LHCN-M2 (cell line): Measurements from ENCODE around the gene SELENOT. TPM values are rescaled to one million over a fixed set of nuclear protein-coding genes. Genes with fewer than 3 reads are reported as not detected.

ENCODE experiments used
- DNase-seq: peaks from one replicate; pipeline ENCODE4 v3.0.0-alpha.2; 2012; ENCODE audit warnings: low read depth
- total RNA-seq: library from RNA; depleted of rRNA; stranded (reverse); fragments of >200 nt; gene quantifications from 2 replicates; pipeline ENCODE4 v1.2.3, GENCODE V29; 2014; rRNA removed

The SELENOT gene
- total RNA-seq, 1 experiment from 2014 or later: 148 TPM

DNA sequence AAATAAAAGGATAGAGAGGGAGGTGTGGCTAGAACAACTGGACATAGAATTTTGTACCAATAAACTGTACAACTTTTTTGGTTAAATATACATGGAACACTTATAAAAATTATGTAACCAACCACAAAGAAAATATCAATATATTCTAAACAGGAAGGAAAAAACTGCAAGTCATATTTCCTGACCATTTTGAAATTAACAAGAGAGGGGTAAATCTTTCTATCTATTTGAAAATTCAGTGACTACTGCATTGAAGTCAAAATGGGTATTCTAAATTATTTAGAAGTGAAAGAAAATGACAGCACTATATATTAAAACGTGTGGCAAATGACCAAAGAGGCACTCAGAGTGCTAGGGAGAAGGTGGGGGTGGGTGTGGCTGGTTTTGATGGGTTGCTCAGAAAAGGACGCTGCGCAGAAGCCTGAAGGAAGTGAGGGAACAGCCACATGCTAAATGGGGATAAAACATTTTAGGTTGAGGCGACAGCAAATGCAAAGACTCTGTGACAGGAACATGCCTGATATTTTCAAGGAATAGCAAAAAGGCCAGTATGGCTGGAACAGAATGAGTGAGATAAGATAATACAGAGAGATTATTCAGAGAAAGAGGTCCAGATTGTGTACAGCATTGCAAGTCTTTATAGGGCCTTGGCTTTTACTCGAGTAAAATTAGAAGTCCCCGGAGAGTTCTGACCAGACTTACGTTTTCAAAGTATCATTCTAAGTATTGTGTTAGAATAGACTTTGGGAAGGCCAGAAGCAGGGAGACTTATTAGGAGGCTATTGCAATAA is 59.5 kb downstream of the SELENOT start:
- DNase-seq: no peak

DNA sequence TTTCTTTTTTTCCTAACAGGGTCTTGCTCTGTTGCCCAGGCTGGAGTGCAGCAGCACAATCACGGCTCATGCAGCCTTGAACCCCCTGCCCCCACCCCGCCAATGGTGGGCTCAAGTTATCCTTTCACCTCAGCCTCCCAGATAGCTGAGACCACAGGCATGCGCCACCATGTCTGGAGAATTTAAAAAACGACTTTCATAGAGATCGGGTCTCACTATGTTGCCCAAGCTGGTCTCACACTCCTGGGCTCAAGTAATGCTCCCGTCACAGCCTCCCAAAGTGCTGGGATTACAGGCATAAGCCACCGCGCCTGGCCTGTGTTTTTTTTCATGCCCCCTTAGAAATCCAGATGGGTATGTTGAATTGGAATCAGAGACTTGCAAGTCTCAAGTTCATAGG is 60.3 kb downstream of the SELENOT start:
- DNase-seq: no peak

DNA sequence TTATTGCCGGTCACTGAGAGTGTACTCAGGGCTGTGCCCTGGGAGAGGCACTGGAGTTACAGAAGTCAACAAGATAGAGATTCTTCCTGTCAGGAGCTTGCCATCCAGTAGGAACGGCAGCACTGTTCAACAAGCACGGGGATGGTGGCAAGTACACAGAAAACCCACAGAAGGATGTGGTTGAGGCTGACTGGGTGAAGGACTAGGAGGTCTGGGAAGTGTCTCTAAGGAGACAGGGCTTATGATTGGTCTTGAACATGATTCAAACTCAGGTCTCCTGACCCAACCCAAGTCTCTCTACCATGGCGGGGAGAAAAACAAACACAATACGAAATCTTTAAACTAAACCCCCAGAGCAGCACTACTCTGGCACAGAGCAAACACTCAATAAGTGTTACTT is 63.0 kb downstream of the SELENOT start:
- DNase-seq: no peak

DNA sequence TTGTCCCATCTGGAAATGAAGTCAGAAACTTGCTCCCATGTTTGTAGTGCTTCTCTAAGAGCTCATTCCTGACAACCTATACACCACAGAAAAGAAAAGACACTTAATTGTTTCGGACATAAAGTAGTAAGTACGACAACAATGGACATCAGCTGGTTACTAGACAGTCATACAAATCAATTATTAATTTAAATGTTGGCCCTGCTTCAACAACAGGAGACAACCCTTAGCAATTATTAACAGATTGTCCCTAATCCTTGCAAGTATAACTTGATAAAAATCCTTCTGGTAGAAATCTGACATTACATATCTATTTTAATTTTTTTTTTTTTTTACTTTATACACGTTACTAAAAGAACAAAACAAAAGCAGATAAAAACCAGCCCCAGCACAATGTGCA is 70.8 kb downstream of the SELENOT start:
- no peak for DNase-seq

DNA sequence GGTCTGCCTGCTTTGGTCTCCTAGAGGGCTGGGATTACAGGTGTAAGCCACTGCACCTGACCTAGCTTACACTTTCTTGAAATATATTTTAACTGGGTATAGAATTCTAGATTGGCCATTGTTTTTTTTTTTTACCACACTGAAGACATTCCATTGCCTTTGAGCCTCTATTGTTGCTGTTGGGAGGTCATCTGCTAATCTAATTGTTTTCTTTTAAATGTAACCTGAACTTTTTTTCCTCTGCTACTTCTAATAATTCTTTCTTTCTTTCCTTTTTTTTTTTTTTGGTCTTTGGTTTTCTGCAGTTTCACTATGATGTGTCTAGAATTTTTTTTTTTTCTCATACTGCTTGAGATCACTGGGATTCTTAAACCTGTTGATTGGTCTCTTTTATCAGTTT is 72.5 kb downstream of the SELENOT start:
- DNase-seq: no peak

Other genes starting within 250 kb of the SELENOT start
- 6.3 and 8.6 TPM in 2 replicates for gene TSC22D2, start 195.0 kb upstream of the SELENOT start, total RNA-seq
- gene SERP1, start 56.8 kb upstream of the SELENOT start, total RNA-seq: 91.6 and 149 TPM in 2 replicates
- gene EIF2A, start 56.5 kb upstream of the SELENOT start, total RNA-seq: 87.3 and 120 TPM in 2 replicates
- gene ERICH6, start 100.6 kb downstream of the SELENOT start, total RNA-seq: 0.11 and 0.38 TPM in 2 replicates
- gene SIAH2, start 159.8 kb downstream of the SELENOT start, total RNA-seq: 21.0 and 22.1 TPM in 2 replicates